ENCODE data around the gene TPBGL.

DNA sequence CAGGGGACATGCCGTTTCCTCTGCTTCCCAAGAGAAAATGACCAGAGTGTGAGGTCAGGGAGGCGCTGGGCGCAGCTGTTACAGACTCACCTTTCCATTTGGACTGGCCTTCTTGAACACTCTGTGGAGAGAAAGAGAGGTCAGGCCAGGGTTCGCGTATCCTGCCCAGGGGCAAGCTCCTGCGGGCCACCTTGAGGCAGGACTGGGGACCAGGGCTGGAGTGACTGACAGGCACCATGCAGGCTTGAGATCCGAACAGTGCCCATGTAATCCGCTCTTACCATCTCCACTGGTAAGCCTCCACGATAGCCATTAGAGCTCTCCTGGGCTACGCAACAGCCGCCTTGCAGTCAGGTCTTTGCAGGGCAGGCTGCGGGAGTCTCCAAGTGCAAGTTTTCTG lies 49.3 kb downstream of the TPBGL start:
- TF ChIP-seq POLR2A (IDR thresholded peaks at IDR 0.05), result no peak
- TF ChIP-seq, protein P1, sequence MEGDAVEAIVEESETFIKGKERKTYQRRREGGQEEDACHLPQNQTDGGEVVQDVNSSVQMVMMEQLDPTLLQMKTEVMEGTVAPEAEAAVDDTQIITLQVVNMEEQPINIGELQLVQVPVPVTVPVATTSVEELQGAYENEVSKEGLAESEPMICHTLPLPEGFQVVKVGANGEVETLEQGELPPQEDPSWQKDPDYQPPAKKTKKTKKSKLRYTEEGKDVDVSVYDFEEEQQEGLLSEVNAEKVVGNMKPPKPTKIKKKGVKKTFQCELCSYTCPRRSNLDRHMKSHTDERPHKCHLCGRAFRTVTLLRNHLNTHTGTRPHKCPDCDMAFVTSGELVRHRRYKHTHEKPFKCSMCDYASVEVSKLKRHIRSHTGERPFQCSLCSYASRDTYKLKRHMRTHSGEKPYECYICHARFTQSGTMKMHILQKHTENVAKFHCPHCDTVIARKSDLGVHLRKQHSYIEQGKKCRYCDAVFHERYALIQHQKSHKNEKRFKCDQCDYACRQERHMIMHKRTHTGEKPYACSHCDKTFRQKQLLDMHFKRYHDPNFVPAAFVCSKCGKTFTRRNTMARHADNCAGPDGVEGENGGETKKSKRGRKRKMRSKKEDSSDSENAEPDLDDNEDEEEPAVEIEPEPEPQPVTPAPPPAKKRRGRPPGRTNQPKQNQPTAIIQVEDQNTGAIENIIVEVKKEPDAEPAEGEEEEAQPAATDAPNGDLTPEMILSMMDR (IDR thresholded peaks at IDR 0.05 in 4 of 5, conservative IDR thresholded peaks at IDR 0.05 in 1 of 5), result no peak
